Measurements from ENCODE around the gene JAKMIP3.

- TF ChIP-seq POLR2AphosphoS5 (IDR thresholded peaks at IDR 0.05) (no peak), CTCF (IDR thresholded peaks at IDR 0.05) (no peak)
Observed at GRCh38 chr10:132094581-132095234, 29.0 kb downstream of the JAKMIP3 start.
